Hippocampal formation (tissue), 2 donors: ENCODE measurements around the gene ANOS1.

Experiments used
- DNase-seq, 2 donors: peaks; one replicate each; lab custom pipeline; 2025; lab: John Stamatoyannopoulos, UW

The ANOS1 gene

GRCh38 chrX:8720136-8720535 lies 11.8 kb downstream of the ANOS1 start:
- DNase-seq: no peak

GRCh38 chrX:8717354-8717753 lies 14.6 kb downstream of the ANOS1 start:
- DNase-seq: no peak

GRCh38 chrX:8714164-8714563 lies 17.8 kb downstream of the ANOS1 start:
- DNase-seq: no peak

GRCh38 chrX:8711401-8711800 lies 20.5 kb downstream of the ANOS1 start:
- no peak for DNase-seq

- no peak for DNase-seq
Measured at GRCh38 chrX:8704184-8704583, 27.8 kb downstream of the ANOS1 start.

GRCh38 chrX:8692871-8693270 lies 39.1 kb downstream of the ANOS1 start:
- DNase-seq: no peak

- DNase-seq: no peak
Measured at GRCh38 chrX:8689473-8689872, 42.5 kb downstream of the ANOS1 start.

- no peak for DNase-seq
Measured at GRCh38 chrX:8688776-8689175, 43.2 kb downstream of the ANOS1 start.

- no peak for DNase-seq
Measured at GRCh38 chrX:8684201-8684965, 47.6 kb downstream of the ANOS1 start.

GRCh38 chrX:8683687-8684086 lies 48.2 kb downstream of the ANOS1 start:
- DNase-seq: no peak

GRCh38 chrX:8679550-8679949 lies 52.4 kb downstream of the ANOS1 start:
- no peak for DNase-seq

GRCh38 chrX:8675006-8675630 lies 56.8 kb downstream of the ANOS1 start:
- DNase-seq: no peak

GRCh38 chrX:8673201-8673600 lies 58.7 kb downstream of the ANOS1 start:
- DNase-seq: no peak

GRCh38 chrX:8672176-8672575 lies 59.8 kb downstream of the ANOS1 start:
- DNase-seq: no peak

GRCh38 chrX:8668813-8669212 lies 63.1 kb downstream of the ANOS1 start:
- no peak for DNase-seq

GRCh38 chrX:8663325-8663724 lies 68.6 kb downstream of the ANOS1 start:
- no peak for DNase-seq

- no peak for DNase-seq
Measured at GRCh38 chrX:8657883-8658282, 74.1 kb downstream of the ANOS1 start.

GRCh38 chrX:8653956-8654355 lies 78.0 kb downstream of the ANOS1 start:
- no peak for DNase-seq

- no peak for DNase-seq
Measured at GRCh38 chrX:8649969-8650368, 82.0 kb downstream of the ANOS1 start.

- DNase-seq: no peak
Measured at GRCh38 chrX:8647176-8647575, 84.8 kb downstream of the ANOS1 start.

- DNase-seq: no peak
Measured at GRCh38 chrX:8639949-8640475, 91.9 kb downstream of the ANOS1 start.

- DNase-seq: no peak
Measured at GRCh38 chrX:8636497-8636896, 95.4 kb downstream of the ANOS1 start.

GRCh38 chrX:8635812-8636211 lies 96.1 kb downstream of the ANOS1 start:
- DNase-seq: no peak

GRCh38 chrX:8632924-8633323 lies 99.0 kb downstream of the ANOS1 start:
- no peak for DNase-seq
